Measurements from ENCODE around the gene PEF1.

The PEF1 gene

DNA sequence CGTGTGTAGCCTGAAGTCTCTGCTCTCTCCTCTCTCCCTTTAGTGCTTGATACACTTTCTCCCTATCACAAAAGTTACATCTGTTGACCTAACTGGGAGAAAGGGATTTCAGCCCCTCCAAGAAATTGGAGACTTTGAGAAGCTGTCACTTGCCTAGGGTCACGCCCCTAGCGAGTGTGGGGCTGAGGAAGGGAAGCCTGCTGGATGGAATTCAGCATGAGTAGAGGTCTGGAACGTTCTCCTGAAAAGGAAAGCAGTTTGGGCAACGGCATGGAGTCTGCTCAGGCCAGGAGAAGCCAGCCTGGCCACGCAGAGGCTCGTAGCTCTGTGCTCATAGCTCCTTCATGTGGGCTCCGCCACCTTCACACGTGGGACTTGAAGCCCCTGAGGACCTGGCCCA, 36.7 kb upstream of the PEF1 start:
- Histone ChIP-seq H3K4me1 (ENCODE audit: control insufficient read depth, low read depth, low read length) (no peaks in the 10 kb centered on the region), H3K9ac (ENCODE audit: low read length) (no peak overlapping the region), H3K27me3 (ENCODE audit: control insufficient read depth, insufficient read depth, low read length) (no peaks in the 10 kb centered on the region), H3K9me3 (ENCODE audit: control insufficient read depth, low read depth, low read length) (no peaks in the 10 kb centered on the region), H3K36me3 (ENCODE audit: control insufficient read depth, low read depth, low read length) (no peaks in the 10 kb centered on the region), H3K4me3 (ENCODE audit: low read length) (no peak overlapping the region), H3K27ac (ENCODE audit: low read length) (no peak overlapping the region)

DNA sequence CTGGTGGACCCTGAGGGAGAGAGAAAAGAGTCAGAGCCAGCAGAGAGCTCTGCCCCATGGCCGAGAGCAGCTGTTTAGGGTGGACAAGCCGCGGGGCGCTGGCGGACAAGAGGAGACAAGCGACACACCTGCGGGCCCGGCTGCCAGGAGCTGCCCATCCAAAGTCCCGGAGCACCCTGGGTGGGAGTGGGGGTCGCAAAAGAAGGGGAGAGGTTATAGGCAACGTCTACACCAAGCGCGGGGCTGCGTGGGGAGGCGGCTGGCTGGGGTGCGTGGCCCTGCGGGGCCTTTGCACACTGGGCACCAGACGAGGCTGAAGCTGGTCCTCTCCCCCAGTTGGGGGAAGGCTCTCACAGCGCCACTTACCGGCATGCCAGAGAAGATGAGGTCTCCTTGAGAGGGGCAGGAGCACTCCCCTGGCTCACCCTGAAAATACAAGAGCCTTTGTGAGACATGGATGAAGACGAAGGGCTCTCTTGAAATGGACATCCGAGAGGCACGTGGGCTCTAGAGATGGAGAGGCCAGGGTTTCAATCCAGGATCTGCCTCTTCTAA, 35.1 kb upstream of the PEF1 start:
- Histone ChIP-seq H3K27me3 (ENCODE audit: control insufficient read depth, insufficient read depth, low read length) (no peaks in the 10 kb centered on the region), H3K27ac (ENCODE audit: low read length) (no peak overlapping the region), H3K9ac (ENCODE audit: low read length) (no peak overlapping the region), H3K4me1 (ENCODE audit: control insufficient read depth, low read depth, low read length) (no peaks in the 10 kb centered on the region), H3K4me3 (ENCODE audit: low read length) (no peak overlapping the region), H3K9me3 (ENCODE audit: control insufficient read depth, low read depth, low read length) (no peaks in the 10 kb centered on the region), H3K36me3 (ENCODE audit: control insufficient read depth, low read depth, low read length) (no peaks in the 10 kb centered on the region)

GRCh38 chr1:31679091-31679490, 34.4 kb upstream of the PEF1 start:
- H3K4me1 ChIP-seq (ENCODE audit: control insufficient read depth, low read depth, low read length) = no peaks in the 10 kb centered on the region
- H3K9ac ChIP-seq (ENCODE audit: low read length) = no peak overlapping the region
- H3K27me3 ChIP-seq (ENCODE audit: control insufficient read depth, insufficient read depth, low read length) = no peaks in the 10 kb centered on the region
- no peaks in the 10 kb centered on the region for H3K36me3 ChIP-seq (ENCODE audit: control insufficient read depth, low read depth, low read length)
- no peaks in the 10 kb centered on the region for H3K9me3 ChIP-seq (ENCODE audit: control insufficient read depth, low read depth, low read length)
- H3K27ac ChIP-seq (ENCODE audit: low read length) = no peak overlapping the region
- H3K4me3 ChIP-seq (ENCODE audit: low read length) = no peak overlapping the region

- Histone ChIP-seq H3K27me3 (ENCODE audit: control insufficient read depth, insufficient read depth, low read length) (no peaks in the 10 kb centered on the region), H3K4me3 (ENCODE audit: low read length) (no peak overlapping the region), H3K27ac (ENCODE audit: low read length) (no peak overlapping the region), H3K9me3 (ENCODE audit: control insufficient read depth, low read depth, low read length) (no peaks in the 10 kb centered on the region), H3K36me3 (ENCODE audit: control insufficient read depth, low read depth, low read length) (no peaks in the 10 kb centered on the region), H3K4me1 (ENCODE audit: control insufficient read depth, low read depth, low read length) (no peaks in the 10 kb centered on the region), H3K9ac (ENCODE audit: low read length) (no peak overlapping the region)
These were observed 34.0 kb upstream of the PEF1 start for GRCh38 chr1:31678681-31679080.

- no peaks in the 10 kb centered on the region for H3K36me3 ChIP-seq (ENCODE audit: control insufficient read depth, low read depth, low read length)
- no peaks in the 10 kb centered on the region for H3K27me3 ChIP-seq (ENCODE audit: control insufficient read depth, insufficient read depth, low read length)
- no peak overlapping the region for H3K27ac ChIP-seq (ENCODE audit: low read length)
- no peak overlapping the region for H3K9ac ChIP-seq (ENCODE audit: low read length)
- no peaks in the 10 kb centered on the region for H3K9me3 ChIP-seq (ENCODE audit: control insufficient read depth, low read depth, low read length)
- H3K4me3 ChIP-seq (ENCODE audit: low read length) = no peak overlapping the region
- no peaks in the 10 kb centered on the region for H3K4me1 ChIP-seq (ENCODE audit: control insufficient read depth, low read depth, low read length)
These were observed 33.3 kb upstream of the PEF1 start for GRCh38 chr1:31677949-31678348.

DNA sequence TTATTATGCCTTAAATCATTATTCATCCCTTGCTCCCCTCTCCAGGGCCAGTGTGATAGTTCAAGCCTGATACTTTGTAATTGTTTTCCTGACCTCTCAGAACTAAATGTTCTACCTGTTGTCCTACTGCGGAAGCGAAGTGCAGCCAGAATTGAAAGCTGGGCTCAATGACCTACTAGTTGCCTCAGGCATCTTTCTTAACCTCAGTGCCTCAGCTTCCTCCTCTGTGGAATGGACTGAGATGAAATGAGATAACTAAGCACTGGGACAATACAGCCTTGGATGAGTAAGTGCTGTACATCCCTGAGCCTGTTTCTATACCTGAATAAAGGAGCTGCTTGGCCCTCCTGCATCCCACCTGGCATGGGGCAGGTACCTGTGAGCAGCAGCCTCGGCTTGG, 32.7 kb upstream of the PEF1 start:
- H3K27ac ChIP-seq (ENCODE audit: low read length) = no peak overlapping the region
- no peaks in the 10 kb centered on the region for H3K9me3 ChIP-seq (ENCODE audit: control insufficient read depth, low read depth, low read length)
- H3K4me1 ChIP-seq (ENCODE audit: control insufficient read depth, low read depth, low read length) = no peaks in the 10 kb centered on the region
- H3K4me3 ChIP-seq (ENCODE audit: low read length) = no peak overlapping the region
- H3K36me3 ChIP-seq (ENCODE audit: control insufficient read depth, low read depth, low read length) = no peaks in the 10 kb centered on the region
- H3K9ac ChIP-seq (ENCODE audit: low read length) = no peak overlapping the region
- H3K27me3 ChIP-seq (ENCODE audit: control insufficient read depth, insufficient read depth, low read length) = no peaks in the 10 kb centered on the region

GRCh38 chr1:31675756-31676155, 31.1 kb upstream of the PEF1 start:
- Histone ChIP-seq H3K27me3 (ENCODE audit: control insufficient read depth, insufficient read depth, low read length) (no peaks in the 10 kb centered on the region), H3K9ac (ENCODE audit: low read length) (no peak overlapping the region), H3K4me1 (ENCODE audit: control insufficient read depth, low read depth, low read length) (peaks cover 2% of the 10 kb centered on the region), H3K36me3 (ENCODE audit: control insufficient read depth, low read depth, low read length) (no peaks in the 10 kb centered on the region), H3K27ac (ENCODE audit: low read length) (no peak overlapping the region), H3K9me3 (ENCODE audit: control insufficient read depth, low read depth, low read length) (no peaks in the 10 kb centered on the region), H3K4me3 (ENCODE audit: low read length) (no peak overlapping the region)

DNA sequence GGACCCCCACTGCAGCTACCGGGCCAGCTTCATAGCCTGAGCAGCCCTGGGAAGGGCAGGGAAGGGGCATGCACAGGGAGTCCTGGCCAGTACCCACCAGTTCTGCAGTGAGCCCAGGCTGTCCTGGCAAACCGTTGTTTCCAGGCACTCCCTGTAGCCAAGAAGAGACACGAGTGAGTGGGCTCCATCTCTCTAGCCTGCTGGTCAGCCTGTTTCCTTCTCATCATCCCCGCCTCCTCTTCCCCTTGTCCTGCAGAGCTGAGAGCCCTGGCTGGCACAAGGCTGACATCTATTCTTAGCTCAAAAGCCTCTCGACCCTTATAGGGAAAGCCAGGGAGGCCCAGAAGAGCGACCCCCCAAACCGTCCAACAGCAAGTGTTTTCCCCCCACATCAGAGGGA, 30.5 kb upstream of the PEF1 start:
- no peak overlapping the region for H3K27ac ChIP-seq (ENCODE audit: low read length)
- no peak overlapping the region for H3K4me3 ChIP-seq (ENCODE audit: low read length)
- no peaks in the 10 kb centered on the region for H3K9me3 ChIP-seq (ENCODE audit: control insufficient read depth, low read depth, low read length)
- H3K9ac ChIP-seq (ENCODE audit: low read length) = no peak overlapping the region
- no peaks in the 10 kb centered on the region for H3K36me3 ChIP-seq (ENCODE audit: control insufficient read depth, low read depth, low read length)
- no peaks in the 10 kb centered on the region for H3K27me3 ChIP-seq (ENCODE audit: control insufficient read depth, insufficient read depth, low read length)
- H3K4me1 ChIP-seq (ENCODE audit: control insufficient read depth, low read depth, low read length) = peaks cover 8% of the 10 kb centered on the region

GRCh38 chr1:31674626-31675025, 29.9 kb upstream of the PEF1 start:
- Histone ChIP-seq H3K27ac (ENCODE audit: low read length) (no peak overlapping the region), H3K27me3 (ENCODE audit: control insufficient read depth, insufficient read depth, low read length) (no peaks in the 10 kb centered on the region), H3K9ac (ENCODE audit: low read length) (no peak overlapping the region), H3K36me3 (ENCODE audit: control insufficient read depth, low read depth, low read length) (no peaks in the 10 kb centered on the region), H3K4me3 (ENCODE audit: low read length) (no peak overlapping the region), H3K4me1 (ENCODE audit: control insufficient read depth, low read depth, low read length) (peaks cover 13% of the 10 kb centered on the region), H3K9me3 (ENCODE audit: control insufficient read depth, low read depth, low read length) (no peaks in the 10 kb centered on the region)

GRCh38 chr1:31673433-31673832, 28.8 kb upstream of the PEF1 start:
- Histone ChIP-seq H3K27ac (ENCODE audit: low read length) (no peak overlapping the region), H3K36me3 (ENCODE audit: control insufficient read depth, low read depth, low read length) (no peaks in the 10 kb centered on the region), H3K4me3 (ENCODE audit: low read length) (no peak overlapping the region), H3K9ac (ENCODE audit: low read length) (no peak overlapping the region), H3K4me1 (ENCODE audit: control insufficient read depth, low read depth, low read length) (peaks cover 13% of the 10 kb centered on the region), H3K27me3 (ENCODE audit: control insufficient read depth, insufficient read depth, low read length) (no peaks in the 10 kb centered on the region), H3K9me3 (ENCODE audit: control insufficient read depth, low read depth, low read length) (no peaks in the 10 kb centered on the region)

DNA sequence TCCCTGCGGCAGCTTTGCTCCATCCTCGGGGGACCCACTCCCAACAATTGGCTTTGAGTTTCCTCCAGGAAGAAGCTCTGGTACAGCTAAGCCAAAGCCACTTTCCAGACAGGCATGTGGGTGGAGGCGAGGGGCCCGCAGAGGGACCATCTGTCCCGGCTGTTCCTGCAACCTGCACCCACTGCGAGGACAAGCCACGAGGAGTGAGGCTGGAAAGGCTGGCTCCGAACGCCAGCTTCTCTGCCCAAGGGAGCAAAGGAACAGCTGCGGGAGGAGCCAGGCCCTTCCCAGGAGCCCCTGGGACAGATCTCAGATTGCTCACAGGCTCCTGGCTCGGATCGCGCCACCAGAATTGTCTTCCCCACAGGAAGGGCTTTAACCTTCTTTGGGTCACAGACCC, 28.3 kb upstream of the PEF1 start:
- Histone ChIP-seq H3K36me3 (ENCODE audit: control insufficient read depth, low read depth, low read length) (no peaks in the 10 kb centered on the region), H3K27me3 (ENCODE audit: control insufficient read depth, insufficient read depth, low read length) (no peaks in the 10 kb centered on the region), H3K9me3 (ENCODE audit: control insufficient read depth, low read depth, low read length) (no peaks in the 10 kb centered on the region), H3K4me1 (ENCODE audit: control insufficient read depth, low read depth, low read length) (peaks cover 13% of the 10 kb centered on the region), H3K4me3 (ENCODE audit: low read length) (no peak overlapping the region), H3K9ac (ENCODE audit: low read length) (no peak overlapping the region), H3K27ac (ENCODE audit: low read length) (no peak overlapping the region)

GRCh38 chr1:31671561-31672201, 27.0 kb upstream of the PEF1 start:
- Histone ChIP-seq H3K27me3 (ENCODE audit: control insufficient read depth, insufficient read depth, low read length) (no peaks in the 10 kb centered on the region), H3K9me3 (ENCODE audit: control insufficient read depth, low read depth, low read length) (no peaks in the 10 kb centered on the region), H3K4me3 (ENCODE audit: low read length) (no peak overlapping the region), H3K4me1 (ENCODE audit: control insufficient read depth, low read depth, low read length) (peaks cover 13% of the 10 kb centered on the region), H3K36me3 (ENCODE audit: control insufficient read depth, low read depth, low read length) (no peaks in the 10 kb centered on the region), H3K9ac (ENCODE audit: low read length) (no peak overlapping the region), H3K27ac (ENCODE audit: low read length) (no peak overlapping the region)
